ENCODE measurements around the gene PTPRN2.

The PTPRN2 gene

DNA sequence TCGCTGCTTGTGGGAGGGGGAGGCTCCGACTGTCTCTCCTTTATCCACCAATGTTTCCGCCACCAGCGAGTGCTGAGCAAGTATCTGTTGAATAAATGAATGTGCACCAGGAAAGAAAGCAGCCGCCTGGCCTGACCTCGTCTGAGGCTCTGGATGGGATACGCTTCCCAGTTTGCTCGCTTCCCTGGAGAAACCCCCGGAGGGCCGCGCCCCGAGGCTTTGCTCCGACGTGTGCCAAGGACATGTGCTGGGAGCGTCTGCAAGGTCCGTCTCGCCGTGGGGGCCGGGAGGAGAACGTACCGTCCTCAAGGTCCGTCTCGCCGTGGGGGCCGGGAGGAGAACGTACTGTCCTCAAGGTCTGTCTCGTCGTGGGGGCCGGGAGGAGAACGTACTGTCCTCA, 714.4 kb downstream of the PTPRN2 start:
- TF ChIP-seq, protein P1, sequence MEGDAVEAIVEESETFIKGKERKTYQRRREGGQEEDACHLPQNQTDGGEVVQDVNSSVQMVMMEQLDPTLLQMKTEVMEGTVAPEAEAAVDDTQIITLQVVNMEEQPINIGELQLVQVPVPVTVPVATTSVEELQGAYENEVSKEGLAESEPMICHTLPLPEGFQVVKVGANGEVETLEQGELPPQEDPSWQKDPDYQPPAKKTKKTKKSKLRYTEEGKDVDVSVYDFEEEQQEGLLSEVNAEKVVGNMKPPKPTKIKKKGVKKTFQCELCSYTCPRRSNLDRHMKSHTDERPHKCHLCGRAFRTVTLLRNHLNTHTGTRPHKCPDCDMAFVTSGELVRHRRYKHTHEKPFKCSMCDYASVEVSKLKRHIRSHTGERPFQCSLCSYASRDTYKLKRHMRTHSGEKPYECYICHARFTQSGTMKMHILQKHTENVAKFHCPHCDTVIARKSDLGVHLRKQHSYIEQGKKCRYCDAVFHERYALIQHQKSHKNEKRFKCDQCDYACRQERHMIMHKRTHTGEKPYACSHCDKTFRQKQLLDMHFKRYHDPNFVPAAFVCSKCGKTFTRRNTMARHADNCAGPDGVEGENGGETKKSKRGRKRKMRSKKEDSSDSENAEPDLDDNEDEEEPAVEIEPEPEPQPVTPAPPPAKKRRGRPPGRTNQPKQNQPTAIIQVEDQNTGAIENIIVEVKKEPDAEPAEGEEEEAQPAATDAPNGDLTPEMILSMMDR (IDR thresholded peaks at IDR 0.05; ENCODE audit: low read depth, low read length), result no peak
- H3K4me3 ChIP-seq (ENCODE audit: low read depth, low read length), result no peak overlapping the region

DNA sequence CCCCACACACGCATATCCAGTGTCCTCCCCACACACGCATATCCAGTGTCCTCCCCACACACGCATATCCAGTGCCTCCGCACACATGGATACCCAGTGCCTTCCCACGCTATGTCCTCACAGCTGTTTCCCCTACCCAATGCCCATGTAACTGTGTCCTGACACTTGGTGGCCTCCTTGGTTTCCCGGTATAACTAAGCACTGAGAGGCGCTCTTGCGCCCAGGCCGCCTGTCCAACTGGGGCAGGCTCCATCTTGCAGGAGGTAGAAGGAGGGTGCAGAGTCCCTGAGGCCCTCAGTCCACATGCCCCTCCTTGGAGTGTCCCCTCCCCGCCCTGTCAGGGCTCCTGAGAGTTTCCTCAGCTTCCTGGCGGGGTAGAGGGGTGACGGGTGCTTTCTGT, 715.2 kb downstream of the PTPRN2 start:
- TF ChIP-seq, protein P1 (IDR thresholded peaks at IDR 0.05; ENCODE audit: low read depth, low read length), result no peak
- H3K4me3 ChIP-seq (ENCODE audit: low read depth, low read length), result no peak overlapping the region

DNA sequence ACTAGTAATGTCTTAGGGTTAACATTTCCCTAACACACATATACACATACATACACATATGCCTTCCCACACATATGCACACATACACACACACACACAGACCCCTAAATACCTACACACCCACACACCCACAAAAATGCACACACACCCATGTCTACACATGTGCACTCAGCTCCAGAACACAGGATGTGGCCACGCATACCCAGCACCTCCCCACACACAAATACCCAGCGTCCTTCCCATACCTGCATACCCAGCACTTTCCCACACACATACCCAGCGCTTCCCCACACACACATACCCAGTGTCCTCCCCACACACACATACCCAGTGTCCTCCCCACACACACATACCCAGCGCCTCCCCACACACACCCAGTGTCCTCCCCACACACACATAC, 715.9 kb downstream of the PTPRN2 start:
- H3K4me3 ChIP-seq (ENCODE audit: low read depth, low read length), result no peak overlapping the region
- TF ChIP-seq, protein P1 (IDR thresholded peaks at IDR 0.05; ENCODE audit: low read depth, low read length), result no peak

DNA sequence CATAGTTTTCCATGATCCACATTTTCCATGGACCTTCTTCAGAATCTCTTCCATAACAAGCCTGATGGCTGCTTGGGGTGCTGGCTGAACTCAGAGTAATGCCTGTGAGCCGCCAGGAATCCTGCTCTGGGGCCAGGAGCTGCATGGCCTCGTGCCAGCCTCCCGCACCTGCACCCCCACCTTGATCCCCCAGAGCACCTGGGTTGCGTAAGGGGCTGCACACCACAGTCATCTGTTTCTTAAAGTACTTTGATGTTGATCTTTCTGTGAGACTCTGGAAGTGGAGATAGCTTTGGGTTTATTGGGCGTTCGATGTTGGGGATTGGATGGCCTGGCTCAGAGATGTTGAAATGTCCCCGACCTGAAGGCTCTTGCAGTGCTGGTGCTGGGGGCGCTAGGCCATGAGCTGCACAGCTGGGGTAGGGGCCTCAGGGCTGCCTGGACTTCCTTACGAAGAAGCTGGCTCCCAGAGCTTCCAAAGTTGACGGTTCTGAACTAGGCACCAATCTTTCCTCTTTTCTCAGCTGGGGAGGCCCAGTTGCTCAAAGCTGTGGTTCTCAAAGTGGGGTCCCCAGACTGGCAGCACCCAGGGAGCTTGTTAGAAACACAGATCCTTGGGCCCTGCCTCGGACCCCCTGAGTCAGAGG, 716.9 kb downstream of the PTPRN2 start:
- TF ChIP-seq, protein P1 (IDR thresholded peaks at IDR 0.05; ENCODE audit: low read depth, low read length), result no peak
- H3K4me3 ChIP-seq (ENCODE audit: low read depth, low read length), result no peak overlapping the region

DNA sequence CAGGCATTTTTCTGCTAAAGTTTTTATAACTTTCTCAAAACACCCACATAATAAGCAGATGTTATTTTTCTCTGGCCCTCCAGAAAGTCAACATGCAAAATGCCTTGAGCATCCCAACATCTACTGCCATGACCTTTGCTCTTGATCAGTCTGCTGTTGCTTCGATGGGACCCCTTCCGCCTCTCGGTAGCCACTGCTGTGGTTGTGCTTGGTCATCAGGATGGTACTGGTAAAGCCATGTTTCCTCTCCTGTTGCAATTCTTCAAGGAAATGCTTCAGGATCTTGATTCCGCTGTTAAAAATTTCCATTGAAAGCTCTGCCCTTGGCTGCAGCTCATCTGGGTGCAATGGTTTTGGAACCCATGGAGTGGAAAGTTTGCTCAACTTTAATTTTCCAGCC, 717.8 kb downstream of the PTPRN2 start:
- TF ChIP-seq, protein P1 (IDR thresholded peaks at IDR 0.05; ENCODE audit: low read depth, low read length), result no peak
- no peak overlapping the region for H3K4me3 ChIP-seq (ENCODE audit: low read depth, low read length)

DNA sequence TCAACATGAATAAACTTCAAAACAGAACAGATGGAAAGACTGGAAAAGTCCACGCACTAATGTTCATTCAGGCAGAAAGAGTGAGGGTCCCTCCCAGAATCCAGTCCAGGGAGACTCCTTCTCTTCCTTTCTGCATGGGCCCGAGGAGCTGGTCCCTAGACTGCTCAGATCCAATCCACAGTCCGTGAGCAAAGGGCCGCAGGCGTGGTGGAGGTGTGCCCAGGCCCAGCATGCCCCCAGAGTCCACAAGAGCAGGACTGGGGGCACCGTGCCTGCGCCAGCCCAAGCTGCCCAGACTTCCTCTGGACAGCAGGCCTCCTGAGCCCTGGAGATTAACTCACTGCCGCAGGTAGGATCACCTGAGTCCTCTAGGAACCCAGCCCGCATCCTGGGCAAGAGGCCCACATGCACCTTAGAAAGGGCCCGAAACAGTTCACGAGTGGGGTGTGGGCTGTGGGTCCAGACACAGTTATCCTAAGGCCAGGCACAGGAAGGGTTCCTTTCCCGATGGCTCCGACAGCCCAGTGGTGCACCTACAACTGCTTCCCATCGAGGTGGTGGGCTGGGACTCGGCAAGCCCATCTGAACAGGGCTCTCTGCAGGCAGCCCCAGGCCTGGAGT, 719.8 kb downstream of the PTPRN2 start:
- TF ChIP-seq, protein P1 (IDR thresholded peaks at IDR 0.05; ENCODE audit: low read depth, low read length), result no peak
- H3K4me3 ChIP-seq (ENCODE audit: low read depth, low read length), result no peak overlapping the region

DNA sequence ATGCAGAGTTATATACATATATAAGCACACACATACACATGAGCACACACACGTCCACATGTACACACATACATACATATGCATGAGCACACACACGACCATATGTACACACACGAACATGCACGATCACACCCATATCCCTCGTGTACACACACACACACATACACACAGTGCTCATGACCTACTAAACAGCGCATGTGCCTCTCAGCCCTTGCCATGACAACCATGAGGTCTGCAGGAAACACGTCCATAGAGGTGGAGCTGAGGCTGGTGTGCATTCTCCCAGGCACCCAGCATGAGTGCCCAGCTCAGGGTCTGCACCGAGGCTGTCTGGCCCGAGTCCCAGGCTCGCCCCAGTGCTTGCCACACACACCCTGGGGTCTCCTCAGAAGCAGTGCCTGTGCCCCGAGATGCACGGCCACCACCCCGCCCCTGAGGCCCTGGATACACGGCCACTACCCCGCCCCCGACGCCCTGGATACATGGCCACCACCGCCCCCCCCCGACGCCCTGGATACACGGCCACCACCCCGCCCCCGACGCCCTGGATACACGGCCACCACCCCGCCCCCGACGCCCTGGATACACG, 721.2 kb downstream of the PTPRN2 start:
- TF ChIP-seq, protein P1 (IDR thresholded peaks at IDR 0.05; ENCODE audit: low read depth, low read length), result no peak
- H3K4me3 ChIP-seq (ENCODE audit: low read depth, low read length), result no peak overlapping the region

Data from WI38 (cell line).